ENCODE data around the gene ITPR3. TPM values are rescaled to one million over a fixed set of nuclear protein-coding genes. Genes with fewer than 3 reads are reported as not detected.

ITPR3 gene
- polyA plus RNA-seq, 1 donor (not counting 4 experiments of a cell fraction or from before 2014, with no cell fraction given): 43.3 TPM

GRCh38 chr6:33683576-33684427 is 62.7 kb downstream of the ITPR3 start:
- Histone ChIP-seq H2AFZ (ENCODE audit: control insufficient read depth, low read length) (no peak overlapping the region), H3K9me3 (ENCODE audit: control insufficient read depth, low read depth, low read length) (no peaks in the 10 kb centered on the region), H3K79me2 (ENCODE audit: control insufficient read depth, insufficient read depth, low read length) (no peaks in the 10 kb centered on the region), H3K4me1 (ENCODE audit: control insufficient read depth, extremely low read depth, insufficient read depth, low read length) (no peaks in the 10 kb centered on the region), H4K20me1 (ENCODE audit: control insufficient read depth, extremely low read depth, insufficient read depth, low read length) (no peaks in the 10 kb centered on the region), H3K4me3 (ENCODE audit: control insufficient read depth in 2 of 3, extremely low read depth in 1 of 3, insufficient read depth in 2 of 3, low read depth in 1 of 3, low read length in 3 of 3) (no peak overlapping the region), H3K27ac (ENCODE audit: control insufficient read depth, insufficient read depth, low read length) (no peak overlapping the region), H3K4me2 (ENCODE audit: control insufficient read depth, extremely low read depth, insufficient read depth, low read depth, low read length) (no peak overlapping the region), H3K9me1 (ENCODE audit: control insufficient read depth, extremely low read depth, insufficient read depth, low read length) (no peaks in the 10 kb centered on the region), H3K27me3 (ENCODE audit: control insufficient read depth, extremely low read depth, insufficient read depth, low read length) (no peaks in the 10 kb centered on the region), H3K36me3 (ENCODE audit: control insufficient read depth in 2 of 2, extremely low read depth in 1 of 2, insufficient read depth in 2 of 2, low read length in 2 of 2) (peaks cover 51 to 57% of the 10 kb centered on the region in 2 experiments), H3K9ac (ENCODE audit: control insufficient read depth, extremely low read depth, insufficient read depth, low read length) (no peak overlapping the region)
- no peak for DNase-seq (ENCODE audit: low read depth, low spot score)
- TF ChIP-seq, protein P1, sequence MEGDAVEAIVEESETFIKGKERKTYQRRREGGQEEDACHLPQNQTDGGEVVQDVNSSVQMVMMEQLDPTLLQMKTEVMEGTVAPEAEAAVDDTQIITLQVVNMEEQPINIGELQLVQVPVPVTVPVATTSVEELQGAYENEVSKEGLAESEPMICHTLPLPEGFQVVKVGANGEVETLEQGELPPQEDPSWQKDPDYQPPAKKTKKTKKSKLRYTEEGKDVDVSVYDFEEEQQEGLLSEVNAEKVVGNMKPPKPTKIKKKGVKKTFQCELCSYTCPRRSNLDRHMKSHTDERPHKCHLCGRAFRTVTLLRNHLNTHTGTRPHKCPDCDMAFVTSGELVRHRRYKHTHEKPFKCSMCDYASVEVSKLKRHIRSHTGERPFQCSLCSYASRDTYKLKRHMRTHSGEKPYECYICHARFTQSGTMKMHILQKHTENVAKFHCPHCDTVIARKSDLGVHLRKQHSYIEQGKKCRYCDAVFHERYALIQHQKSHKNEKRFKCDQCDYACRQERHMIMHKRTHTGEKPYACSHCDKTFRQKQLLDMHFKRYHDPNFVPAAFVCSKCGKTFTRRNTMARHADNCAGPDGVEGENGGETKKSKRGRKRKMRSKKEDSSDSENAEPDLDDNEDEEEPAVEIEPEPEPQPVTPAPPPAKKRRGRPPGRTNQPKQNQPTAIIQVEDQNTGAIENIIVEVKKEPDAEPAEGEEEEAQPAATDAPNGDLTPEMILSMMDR (optimal IDR thresholded peaks at IDR 0.05 in 1 of 3, IDR thresholded peaks at IDR 0.05 in 1 of 3, conservative IDR thresholded peaks at IDR 0.05 in 1 of 3; ENCODE audit: extremely low read depth in 1 of 3, insufficient read depth in 2 of 3, low read length in 3 of 3): no peak
- TF ChIP-seq EZH2 (IDR thresholded peaks at IDR 0.05; ENCODE audit: low read length): no peak
- FAIRE-seq: no peak
- dilution Hi-C loops (cut with MboI; ENCODE audit: extremely low pct_ligation_motif_present, low sequenced_read_pairs): no loop called here

GRCh38 chr6:33684428-33684896 is 63.3 kb downstream of the ITPR3 start:
- H3K4me2 ChIP-seq (ENCODE audit: control insufficient read depth, extremely low read depth, insufficient read depth, low read depth, low read length): no peak overlapping the region
- no peaks in the 10 kb centered on the region for H3K27me3 ChIP-seq (ENCODE audit: control insufficient read depth, extremely low read depth, insufficient read depth, low read length)
- no peak overlapping the region for H2AFZ ChIP-seq (ENCODE audit: control insufficient read depth, low read length)
- no peaks in the 10 kb centered on the region for H3K9me3 ChIP-seq (ENCODE audit: control insufficient read depth, low read depth, low read length)
- no peaks in the 10 kb centered on the region for H3K79me2 ChIP-seq (ENCODE audit: control insufficient read depth, insufficient read depth, low read length)
- no peak for TF ChIP-seq EZH2 (IDR thresholded peaks at IDR 0.05; ENCODE audit: low read length)
- TF ChIP-seq, protein P1 (optimal IDR thresholded peaks at IDR 0.05 in 1 of 3, IDR thresholded peaks at IDR 0.05 in 1 of 3, conservative IDR thresholded peaks at IDR 0.05 in 1 of 3; ENCODE audit: extremely low read depth in 1 of 3, insufficient read depth in 2 of 3, low read length in 3 of 3): no peak
- dilution Hi-C loops (cut with MboI; ENCODE audit: extremely low pct_ligation_motif_present, low sequenced_read_pairs): no loop called here
- FAIRE-seq (no peak), DNase-seq (ENCODE audit: low read depth, low spot score) (no peak)
- no peak overlapping the region for H3K9ac ChIP-seq (ENCODE audit: control insufficient read depth, extremely low read depth, insufficient read depth, low read length)
- H3K36me3 ChIP-seq (ENCODE audit: control insufficient read depth in 2 of 2, extremely low read depth in 1 of 2, insufficient read depth in 2 of 2, low read length in 2 of 2): peaks cover 50 to 59% of the 10 kb centered on the region in 2 experiments
- H4K20me1 ChIP-seq (ENCODE audit: control insufficient read depth, extremely low read depth, insufficient read depth, low read length): no peaks in the 10 kb centered on the region
- H3K9me1 ChIP-seq (ENCODE audit: control insufficient read depth, extremely low read depth, insufficient read depth, low read length): no peaks in the 10 kb centered on the region
- H3K4me3 ChIP-seq (ENCODE audit: control insufficient read depth in 2 of 3, extremely low read depth in 1 of 3, insufficient read depth in 2 of 3, low read depth in 1 of 3, low read length in 3 of 3): no peak overlapping the region
- H3K27ac ChIP-seq (ENCODE audit: control insufficient read depth, insufficient read depth, low read length): no peak overlapping the region
- no peaks in the 10 kb centered on the region for H3K4me1 ChIP-seq (ENCODE audit: control insufficient read depth, extremely low read depth, insufficient read depth, low read length)

Measured in keratinocyte (primary cell).